Motor neuron (in vitro differentiated cells): ENCODE data around the gene POP4. TPM values are rescaled to one million over a fixed set of nuclear protein-coding genes. Genes with fewer than 3 reads are reported as not detected.

Source experiments
- ATAC-seq, 8 experiments: fragments of 200-7000 bp; cut with Tn5 transposase; replicated peaks in 6 of 8; 2 replicates each; pipeline ENCODE4 v1.8.0; 2021; ENCODE audit warnings: mild to moderate bottlenecking in 8 of 8, moderate library complexity in 8 of 8
- H3K27ac ChIP-seq, 2 donors: fragments of 250-450 bp; sonication (Bioruptor Pico); 2 replicates each; pipeline ENCODE4 v1.9.0; 2021; ENCODE audit warnings: antibody characterized with exemption in 2 of 2, mild to moderate bottlenecking in 2 of 2, moderate library complexity in 1 of 2
- H3K4me1 ChIP-seq, 2 donors: fragments of 250-450 bp; sonication (Bioruptor Pico); replicated peaks in 1 of 2; 2 replicates each; pipeline ENCODE4 v1.6.1; 2021; ENCODE audit warnings: antibody characterized with exemption in 2 of 2, mild to moderate bottlenecking in 2 of 2, moderate library complexity in 1 of 2
- H3K4me3 ChIP-seq, 5 donors: fragments of 250-450 bp; sonication (Bioruptor Pico); 2 replicates each; pipeline ENCODE4 v1.9.0; 2021; ENCODE audit warnings: antibody characterized with exemption in 5 of 5, mild to moderate bottlenecking in 5 of 5, moderate library complexity in 4 of 5
- WGBS, 10 experiments: fragments of 450-650 bp; shearing (Covaris generic); methylation state at CpG; one replicate each; pipeline ENCODE4 v1.0.0; 2022; 5-methylcytosine and 5-hydroxymethylcytosine counted together
- in situ Hi-C, 9 experiments: fragments of 400-800 bp; cut with MboI; loops; one replicate each; pipeline ENCODE4 v1.15.0; 2021; ENCODE audit warnings: low sequenced_read_pairs in 9 of 9, low pct_unique_long_range_greater_than_20kb in 2 of 9; ENCODE audit not compliant: unreplicated experiment in 9 of 9
- total RNA-seq, 8 experiments: library from RNA; unstranded; fragments of 300-600 nt; gene quantifications; 2 replicates each; pipeline versions ENCODE4 v1.2.3 to v1.2.4, GENCODE V29; 2022

POP4 gene
- total RNA-seq, 8 experiments from 2014 or later = 38.2 to 115 (median 66.1) TPM

DNA sequence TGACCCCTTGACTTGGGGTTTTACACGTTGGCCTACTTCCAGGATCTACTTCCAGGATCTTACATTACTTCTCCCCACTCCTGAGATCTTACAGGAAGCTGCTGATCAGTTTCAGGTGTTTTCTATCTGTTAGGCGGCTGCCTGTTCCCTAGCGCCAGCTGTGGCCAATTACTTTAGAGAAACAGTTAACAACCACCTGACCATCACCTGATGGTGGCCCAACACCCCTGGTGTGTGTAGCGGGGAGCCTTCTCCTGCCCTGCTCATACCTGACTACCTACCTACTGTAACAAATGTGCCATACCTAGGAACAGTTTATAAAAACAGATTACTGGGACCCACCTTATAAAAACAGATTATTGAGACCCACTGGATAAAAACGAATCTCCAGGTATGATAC is 2.8 kb upstream of the POP4 start:
- H3K4me1 ChIP-seq = peaks cover 6 to 7% of the 10 kb centered on the region in 2 donors
- ATAC-seq = no peak
- in situ Hi-C loops = no loop called here
- 0 to 90% (median 69%) methylated on average over 1 to 5 of the region's 5 CpGs; no CpG with 5 or more reads in 3 of the 10 experiments for WGBS, 10 experiments
- no peak overlapping the region for H3K27ac ChIP-seq
- no peak overlapping the region for H3K4me3 ChIP-seq

DNA sequence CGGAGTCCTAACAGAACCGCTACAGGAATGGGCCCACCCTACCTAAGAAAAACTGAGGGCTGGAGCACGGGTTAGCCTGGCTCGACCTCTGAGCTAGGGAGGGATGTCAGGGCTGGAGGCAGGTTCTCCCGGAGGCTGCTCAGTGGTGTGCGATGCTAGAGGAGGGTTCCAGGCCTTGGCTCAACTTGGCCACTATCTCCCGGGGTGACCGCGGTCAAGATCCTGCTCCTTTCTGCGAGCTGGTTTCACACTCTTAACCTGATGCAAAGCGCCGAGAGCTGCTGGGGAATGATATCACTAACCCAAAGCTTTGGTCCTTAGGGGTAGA is 301 bp downstream of the POP4 start:
- in situ Hi-C loops = no loop called here
- H3K27ac ChIP-seq = peak overlapping the region; percentile 16 to 94
- 0 to 20% (median 8%) methylated on average over 1 to 2 of the region's 12 CpGs; no CpG with 5 or more reads in 6 of the 10 experiments for WGBS, 10 experiments
- peak overlapping the region; percentile 62 to 79 (median 73) for H3K4me3 ChIP-seq
- peaks cover 7 to 9% of the 10 kb centered on the region in 2 donors for H3K4me1 ChIP-seq
- ATAC-seq = peak in 7 of 8 experiments; percentile 45 to 58 (median 50)

DNA sequence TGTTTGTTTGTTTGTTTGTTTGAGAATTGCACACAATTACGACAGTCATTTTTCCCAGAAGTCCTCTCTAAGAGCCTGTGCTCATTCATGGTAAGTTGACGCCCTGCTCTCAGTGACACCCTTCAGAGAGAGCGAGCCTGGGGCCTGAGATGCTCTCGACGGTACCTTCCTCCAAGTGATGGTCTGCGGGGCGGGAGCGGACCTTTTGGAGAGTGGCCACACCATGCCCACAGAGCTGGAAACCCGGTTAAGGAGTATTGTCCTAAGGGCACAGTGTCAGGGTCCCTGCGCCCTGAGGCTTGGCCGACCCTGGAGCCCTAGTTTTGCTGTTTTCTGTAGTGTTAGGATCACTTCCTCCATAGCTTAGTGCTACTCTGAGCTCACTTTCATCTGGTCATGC is 3.6 kb downstream of the POP4 start:
- H3K27ac ChIP-seq = no peak overlapping the region
- H3K4me1 ChIP-seq = peaks cover 7 to 9% of the 10 kb centered on the region in 2 donors
- WGBS, 10 experiments = 40 to 100% (median 91%) methylated on average over 1 to 8 of the region's 11 CpGs; no CpG with 5 or more reads in 2 of the 10 experiments
- in situ Hi-C loops = no loop called here
- no peak overlapping the region for H3K4me3 ChIP-seq
- no peak for ATAC-seq

DNA sequence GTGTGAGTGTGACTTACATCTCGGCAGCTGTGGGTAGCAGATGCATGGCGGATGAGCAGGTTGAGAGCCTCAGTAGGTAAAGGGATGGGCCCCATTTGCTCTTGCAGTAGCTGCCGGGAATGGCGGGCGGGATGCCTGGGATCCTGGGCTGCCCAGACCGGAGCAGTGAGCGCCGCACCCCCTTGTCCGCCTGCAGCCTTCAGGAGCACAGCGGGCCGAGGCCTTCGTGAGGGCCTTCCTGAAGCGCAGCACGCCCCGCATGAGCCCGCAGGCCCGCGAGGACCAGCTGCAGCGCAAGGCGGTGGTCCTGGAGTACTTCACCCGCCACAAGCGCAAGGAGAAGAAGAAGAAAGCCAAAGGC is 4.1 kb downstream of the POP4 start:
- no peak for ATAC-seq
- 56 to 100% (median 81%) methylated on average over 3 to 9 of the region's 22 CpGs; no CpG with 5 or more reads in 4 of the 10 experiments for WGBS, 10 experiments
- H3K4me3 ChIP-seq = no peak overlapping the region
- in situ Hi-C loops = no loop called here
- no peak overlapping the region for H3K27ac ChIP-seq
- H3K4me1 ChIP-seq = peaks cover 3 to 6% of the 10 kb centered on the region in 2 donors

DNA sequence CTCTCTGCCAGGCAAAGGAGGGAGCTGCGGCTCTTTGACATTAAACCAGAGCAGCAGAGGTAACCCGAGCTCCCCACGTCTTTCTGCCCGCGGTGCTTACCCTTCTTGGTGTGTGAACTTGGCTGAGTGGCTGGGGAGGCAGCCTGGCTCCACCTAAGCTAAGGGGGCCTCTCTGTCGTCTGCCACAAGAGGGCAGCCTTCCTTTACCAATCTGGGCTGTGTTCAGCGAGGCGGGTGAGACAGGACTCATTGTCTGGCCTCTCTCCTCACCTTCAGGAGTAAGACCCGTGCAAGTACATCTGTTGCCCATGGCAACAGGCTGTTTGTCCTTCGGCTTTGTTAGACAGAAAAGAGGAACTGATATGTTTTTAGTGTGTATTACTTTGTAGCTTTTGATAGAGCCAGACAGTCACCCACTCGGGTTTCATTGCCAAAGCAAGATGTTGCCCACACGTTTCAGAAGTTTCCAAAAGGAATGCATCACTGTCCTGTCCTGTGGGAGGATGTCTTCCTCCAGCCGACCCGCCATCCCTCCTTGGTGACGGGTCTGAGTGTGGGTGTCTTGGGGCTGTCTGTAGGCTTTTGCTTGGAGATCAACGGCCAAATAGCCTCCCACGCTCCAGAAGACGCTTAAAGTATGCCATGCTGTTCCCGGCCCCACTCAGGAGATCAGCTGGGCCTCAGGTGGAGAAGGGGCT is 4.6 kb downstream of the POP4 start:
- 11 to 80% (median 56%) methylated on average over 2 to 10 of the region's 19 CpGs; no CpG with 5 or more reads in 2 of the 10 experiments for WGBS, 10 experiments
- Histone ChIP-seq H3K27ac (no peak overlapping the region), H3K4me1 (peaks cover 2 to 6% of the 10 kb centered on the region in 2 donors), H3K4me3 (no peak overlapping the region)
- in situ Hi-C loops = no loop called here
- ATAC-seq = peak; percentile 64 to 75 (median 68)

DNA sequence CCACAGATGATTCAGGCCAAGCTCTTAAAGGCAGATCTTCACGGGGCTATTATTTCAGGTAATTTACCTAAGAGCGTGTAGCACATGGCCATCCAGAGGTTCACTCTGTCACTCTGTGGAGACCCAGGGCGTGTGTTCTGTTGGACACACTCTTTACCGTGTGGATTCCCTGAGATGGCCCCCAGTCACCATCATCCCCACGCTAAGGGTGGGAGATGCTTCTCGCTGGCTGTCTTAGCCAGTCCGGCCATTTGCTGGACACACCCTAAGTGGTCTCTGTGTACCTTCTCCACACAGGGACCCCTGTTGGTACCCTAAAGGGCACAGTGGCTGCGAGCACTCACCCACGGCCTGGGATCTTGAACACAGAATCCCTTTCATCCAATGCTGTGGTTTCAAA is 6.0 kb downstream of the POP4 start:
- in situ Hi-C loops = no loop called here
- 76 to 100% (median 96%) methylated on average over 1 to 7 of the region's 9 CpGs; no CpG with 5 or more reads in 5 of the 10 experiments for WGBS, 10 experiments
- Histone ChIP-seq H3K27ac (no peak overlapping the region), H3K4me3 (no peak overlapping the region), H3K4me1 (peaks cover 0 to 3% of the 10 kb centered on the region in 2 donors)
- no peak for ATAC-seq

DNA sequence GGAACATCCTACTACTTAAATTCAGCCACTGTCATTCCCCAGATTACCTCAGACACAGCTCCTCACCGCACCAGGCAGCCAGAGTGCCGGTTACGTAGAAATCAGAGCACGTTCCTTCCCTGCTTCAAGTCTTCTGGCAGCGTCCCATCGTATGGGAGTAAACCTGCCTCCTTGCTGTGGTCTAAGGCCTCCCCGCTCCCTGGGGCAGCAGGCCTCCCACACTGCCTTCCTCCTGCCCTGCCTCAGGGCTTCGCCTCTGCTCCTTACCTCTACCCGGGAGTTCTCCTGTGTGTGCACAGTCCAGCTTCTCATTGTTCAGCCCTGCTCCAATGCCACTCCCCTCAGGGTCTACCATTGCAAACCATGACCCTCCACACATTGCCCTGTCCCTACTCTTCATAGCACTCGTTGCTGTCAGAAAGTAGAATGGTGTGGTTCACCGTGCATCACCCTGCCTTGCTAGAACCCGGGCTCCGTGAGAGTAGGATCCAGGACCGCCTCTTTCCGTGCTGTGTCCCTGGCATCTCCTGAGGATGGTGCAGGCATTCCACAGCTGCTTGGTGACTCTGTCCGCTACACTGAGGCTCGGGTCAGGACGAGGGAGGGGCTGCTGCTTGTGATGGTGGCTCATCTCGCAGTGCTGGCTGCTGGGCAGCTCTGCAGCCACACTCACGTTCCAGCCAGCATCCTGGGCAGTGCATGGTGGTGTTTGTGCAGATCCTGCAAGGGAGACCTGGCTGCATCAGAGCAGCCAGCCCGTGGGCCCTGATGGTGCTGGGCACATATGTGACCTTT is 6.9 kb downstream of the POP4 start:
- Histone ChIP-seq H3K27ac (no peak overlapping the region), H3K4me1 (peaks cover 0 to 3% of the 10 kb centered on the region in 2 donors), H3K4me3 (no peak overlapping the region)
- WGBS, 10 experiments = 82 to 100% (median 98%) methylated on average over 1 to 10 of the region's 21 CpGs; no CpG with 5 or more reads in 3 of the 10 experiments
- in situ Hi-C loops = no loop called here
- no peak for ATAC-seq

DNA sequence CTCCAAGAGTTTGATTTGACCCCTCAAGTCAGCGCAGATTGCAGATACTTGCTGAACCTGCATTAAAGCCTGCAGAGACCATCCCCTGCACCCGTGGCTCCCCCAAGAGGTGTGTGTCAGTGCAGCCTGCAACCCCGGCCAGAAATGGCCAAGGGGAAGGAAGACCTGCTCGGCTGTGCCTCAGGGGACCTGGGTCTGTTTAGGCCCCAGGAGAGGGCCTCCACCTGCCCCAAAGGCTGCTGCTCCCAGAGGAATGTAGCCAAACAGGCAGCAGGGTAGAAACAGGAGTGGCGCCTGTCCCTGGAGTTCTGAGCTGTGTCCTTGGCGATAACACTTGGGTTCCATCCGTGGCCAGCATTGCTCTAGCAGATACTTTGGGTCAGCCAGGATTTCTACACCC is 8.0 kb downstream of the POP4 start:
- no peak overlapping the region for H3K4me3 ChIP-seq
- peaks cover 0 to 3% of the 10 kb centered on the region in 2 donors for H3K4me1 ChIP-seq
- in situ Hi-C loops = no loop called here
- H3K27ac ChIP-seq = no peak overlapping the region
- ATAC-seq = no peak
- WGBS, 10 experiments = 60 to 100% (median 89%) methylated on average over 1 to 3 of the region's 7 CpGs; no CpG with 5 or more reads in 2 of the 10 experiments

DNA sequence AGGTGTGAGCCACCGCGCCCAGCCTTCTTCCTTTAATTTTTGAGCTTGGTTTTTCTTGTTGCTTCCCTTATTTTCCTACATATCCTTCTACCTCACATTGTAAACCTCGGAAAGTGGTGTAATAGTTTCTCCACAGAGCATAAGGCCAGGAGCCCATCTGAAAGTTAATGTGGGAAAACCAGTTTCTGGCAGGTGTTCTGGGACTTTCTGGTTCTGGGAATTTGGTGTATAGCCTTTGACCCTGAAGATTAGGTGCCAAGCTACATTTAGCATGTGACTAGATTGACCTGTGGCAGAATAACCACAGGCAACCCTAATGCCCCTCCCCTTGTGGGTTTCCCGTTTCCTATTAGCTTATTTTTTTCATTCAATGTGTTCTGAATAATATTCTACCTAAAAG is 8.7 kb downstream of the POP4 start:
- no peak for ATAC-seq
- H3K4me1 ChIP-seq = peaks cover 0 to 3% of the 10 kb centered on the region in 2 donors
- WGBS, 10 experiments = 75 to 100% (median 100%) methylated on average over 1 to 4 of the region's 4 CpGs; no CpG with 5 or more reads in 3 of the 10 experiments
- no peak overlapping the region for H3K27ac ChIP-seq
- no peak overlapping the region for H3K4me3 ChIP-seq
- in situ Hi-C loops = no loop called here

DNA sequence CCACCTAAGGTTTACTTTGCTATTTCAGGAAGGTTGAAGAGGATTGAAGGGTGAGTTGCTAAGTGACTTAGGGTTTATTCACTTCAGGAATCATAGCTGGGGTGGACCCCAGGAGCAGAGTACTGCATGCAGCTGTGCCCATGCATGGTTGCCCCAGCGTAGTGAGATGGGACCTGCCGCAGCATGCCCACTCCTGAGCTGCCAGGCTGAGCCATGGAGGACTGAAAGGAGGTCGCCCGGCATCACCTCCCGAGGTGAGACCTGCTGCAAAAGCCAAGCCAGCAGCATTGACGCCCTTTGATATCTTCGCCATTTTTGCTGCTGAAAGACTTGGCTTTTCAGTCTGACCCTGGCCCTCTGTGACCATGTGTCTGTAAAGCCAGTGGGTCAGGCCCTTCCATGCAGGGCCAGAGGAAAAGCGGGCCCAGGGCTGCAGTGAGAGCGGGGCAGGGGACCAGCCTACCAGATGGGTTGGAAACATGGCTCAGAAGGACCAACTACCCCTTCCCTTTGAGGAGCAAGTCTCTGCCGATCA is 9.9 kb downstream of the POP4 start:
- no peak overlapping the region for H3K4me3 ChIP-seq
- no peak for ATAC-seq
- in situ Hi-C loops = no loop called here
- H3K4me1 ChIP-seq = no peaks in the 10 kb centered on the region
- 80 to 95% (median 90%) methylated on average over 1 to 4 of the region's 10 CpGs; no CpG with 5 or more reads in 7 of the 10 experiments for WGBS, 10 experiments
- no peak overlapping the region for H3K27ac ChIP-seq

DNA sequence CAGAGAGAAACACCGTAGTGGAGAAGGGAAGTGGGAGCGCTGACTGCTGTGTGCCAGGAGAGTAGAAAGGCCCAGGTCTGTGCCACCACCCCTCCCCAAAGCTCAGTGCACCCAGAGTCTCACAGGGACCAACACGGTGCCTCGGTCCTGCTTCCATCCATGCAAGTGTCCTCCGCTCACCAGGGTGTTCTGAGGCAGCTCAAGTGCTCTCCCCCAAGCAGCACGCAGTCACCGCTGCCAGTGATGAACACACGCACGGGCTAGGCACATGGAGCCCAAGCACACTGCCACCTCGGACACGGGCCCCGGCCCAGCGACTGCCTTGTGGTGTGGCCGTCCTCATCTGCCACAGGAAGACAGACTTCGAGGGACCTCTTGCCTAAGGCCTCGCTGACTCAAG is 10.5 kb downstream of the POP4 start:
- 100% methylated on average over 1 to 2 of the region's 16 CpGs; no CpG with 5 or more reads in 6 of the 10 experiments for WGBS, 10 experiments
- in situ Hi-C loops = no loop called here
- H3K4me3 ChIP-seq = no peak overlapping the region
- no peaks in the 10 kb centered on the region for H3K4me1 ChIP-seq
- no peak for ATAC-seq
- no peak overlapping the region for H3K27ac ChIP-seq

DNA sequence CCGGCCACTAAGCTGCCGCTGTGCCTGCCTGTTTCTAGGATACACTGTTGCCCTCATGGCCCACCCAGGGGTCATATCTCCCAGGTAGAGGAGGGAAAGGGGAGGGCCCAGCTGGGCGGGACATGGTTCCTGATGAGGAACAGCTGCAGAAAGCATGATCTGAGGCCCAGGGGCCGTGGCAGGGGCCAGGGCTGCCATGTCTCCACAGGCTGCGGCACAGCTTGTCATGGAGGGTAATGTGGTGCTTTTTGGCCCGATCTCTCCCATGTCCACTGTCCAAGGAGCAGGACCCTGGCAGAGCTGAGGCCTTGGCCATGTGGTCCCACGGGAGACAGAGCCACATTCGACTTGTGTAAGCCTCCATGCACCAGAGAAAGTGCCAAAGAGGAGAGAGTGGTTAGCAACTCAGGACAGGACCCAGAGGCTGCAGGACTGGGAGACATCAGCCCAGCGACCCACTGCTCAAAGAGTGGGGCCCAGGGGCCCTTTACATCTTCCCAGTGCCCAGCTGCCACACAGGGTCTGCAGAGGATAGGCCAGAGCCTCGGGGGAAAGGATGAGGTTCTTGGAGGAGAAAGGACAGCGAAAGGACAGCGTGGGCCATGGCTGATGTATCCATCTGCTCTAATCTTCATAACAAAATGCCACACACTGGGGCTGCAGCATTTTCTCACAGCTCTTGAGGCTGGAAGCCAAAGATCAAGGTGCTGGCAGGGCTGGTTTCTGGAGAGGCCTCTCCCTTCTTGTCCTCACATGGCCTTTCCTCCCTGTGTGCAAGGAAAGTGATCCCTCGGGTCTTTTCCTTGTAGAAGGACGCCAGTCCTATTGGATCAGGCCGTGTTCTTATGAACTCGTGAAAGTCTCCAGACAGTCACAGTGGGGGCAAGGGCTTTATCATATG is 11.5 kb downstream of the POP4 start:
- H3K27ac ChIP-seq = no peak overlapping the region
- in situ Hi-C loops = no loop called here
- peak in 1 of 8 experiments; percentile 35 for ATAC-seq
- 33 to 100% (median 87%) methylated on average over 1 to 7 of the region's 16 CpGs; no CpG with 5 or more reads in 4 of the 10 experiments for WGBS, 10 experiments
- no peak overlapping the region for H3K4me3 ChIP-seq
- H3K4me1 ChIP-seq = no peaks in the 10 kb centered on the region
